PC-3 (cell line): ENCODE measurements around the gene KRT85. TPM values are rescaled to one million over a fixed set of nuclear protein-coding genes. Genes with fewer than 3 reads are reported as not detected.

Source experiments
- ATAC-seq: fragments of 200-7000 bp; cut with Tn5 transposase; 2 replicates; pipeline ENCODE4 v1.9.1; 2020; ENCODE audit warnings: mild to moderate bottlenecking, moderate library complexity
- BruUV-seq: library from RNA; stranded (reverse); fragments of 400-500 nt; replicated peaks from 2 replicates; lab custom pipeline; 2021; lab: Mats Ljungman, UMichigan
- CTCF ChIA-PET: fragments of 300-600 bp; sonication (Branson Sonifier 250); formaldehyde crosslinking; loops from one replicate; lab custom pipeline; 2022; ENCODE audit warnings: antibody characterized with exemption; lab: Charles Lee
- POLR2A ChIA-PET: fragments of 300-600 bp; sonication (Branson Sonifier 250); formaldehyde crosslinking; loops from one replicate; lab custom pipeline; 2022; ENCODE audit warnings: antibody characterized with exemption; ENCODE audit not compliant: unreplicated experiment; lab: Charles Lee
- DNase-seq: peaks from one replicate; pipeline ENCODE4 v3.0.0-alpha.2; 2015
- H2AFZ ChIP-seq: fragments of 300-600 bp; sonication (generic); 2 replicates; pipeline ENCODE4 v1.6.0; 2016; ENCODE audit warnings: antibody characterized with exemption, low read length
- H3F3A ChIP-seq: fragments of 300-600 bp; sonication (generic); one replicate; pipeline ENCODE4 v1.6.0; 2017; ENCODE audit warnings: antibody characterized with exemption, low read length, control low read depth, mild to moderate bottlenecking; ENCODE audit not compliant: unreplicated experiment
- H3K27ac ChIP-seq: fragments of 300-600 bp; sonication (generic); 2 replicates; pipeline ENCODE4 v1.5.1; 2016; ENCODE audit warnings: mild to moderate bottlenecking, low read length
- H3K27me3 ChIP-seq: fragments of 300-600 bp; sonication (generic); 2 replicates; pipeline ENCODE4 v1.6.1; 2016; ENCODE audit warnings: low read length, mixed read lengths
- H3K36me3 ChIP-seq: fragments of 300-600 bp; sonication (generic); 2 replicates; pipeline ENCODE4 v1.6.1; 2016; ENCODE audit warnings: low read depth, mixed run types, low read length, mixed read lengths
- H3K4me1 ChIP-seq: fragments of 300-600 bp; sonication (generic); 2 replicates; pipeline ENCODE4 v1.5.1; 2016; ENCODE audit warnings: low read length; ENCODE audit not compliant: insufficient read depth
- H3K4me2 ChIP-seq: fragments of 300-600 bp; sonication (generic); 2 replicates; pipeline ENCODE4 v1.6.0; 2016; ENCODE audit warnings: low read length
- H3K4me3 ChIP-seq: fragments of 300-600 bp; sonication (generic); 2 replicates; pipeline ENCODE4 v1.5.1; 2016; ENCODE audit warnings: mild to moderate bottlenecking, low read length, mixed read lengths
- H3K79me2 ChIP-seq: fragments of 300-600 bp; sonication (generic); 2 replicates; pipeline ENCODE4 v1.6.1; 2017; ENCODE audit warnings: low read length, mixed read lengths
- H3K9ac ChIP-seq: fragments of 300-600 bp; sonication (generic); 2 replicates; pipeline ENCODE4 v1.6.0; 2016; ENCODE audit warnings: mild to moderate bottlenecking, low read length
- H3K9me2 ChIP-seq: fragments of 300-600 bp; sonication (generic); replicated peaks from 2 replicates; pipeline ENCODE4 v1.6.1; 2016; ENCODE audit warnings: mixed run types, low read length, mixed read lengths
- H3K9me3 ChIP-seq: fragments of 300-600 bp; sonication (generic); 2 replicates; pipeline ENCODE4 v1.6.1; 2016; ENCODE audit warnings: low read length, mixed read lengths
- H4K20me1 ChIP-seq: fragments of 300-600 bp; sonication (generic); 2 replicates; pipeline ENCODE4 v1.6.1; 2016; ENCODE audit warnings: low read length, mixed read lengths
- EZH2 ChIP-seq: fragments of 300-600 bp; sonication (generic); IDR thresholded peaks from one replicate; pipeline ENCODE4 v1.6.1; 2017; ENCODE audit warnings: antibody characterized with exemption, mild to moderate bottlenecking, low read length; ENCODE audit not compliant: unreplicated experiment
- EZH2phosphoT487 ChIP-seq: fragments of 300-600 bp; sonication (generic); IDR thresholded peaks from 2 replicates; pipeline ENCODE4 v1.6.1; 2018; ENCODE audit warnings: mild to moderate bottlenecking, antibody characterized with exemption, low read length, borderline replicate concordance
- intact Hi-C: fragments of 100-400 bp; cut with micrococcal nuclease; formaldehyde crosslinking; loops from 2 replicates; pipeline ENCODE4 v1.9.0; 2023
- total RNA-seq: library from RNA; depleted of rRNA; stranded (reverse); fragments of >200 nt; gene quantifications from 2 replicates; pipeline ENCODE4 v1.2.3, GENCODE V29; 2014
- TF ChIP-seq, protein P1 (sequence below): fragments of 300-600 bp; sonication (generic); conservative IDR thresholded peaks from 2 replicates; pipeline ENCODE4 v1.5.1; 2017; ENCODE audit warnings: antibody characterized with exemption, low read depth, mild to moderate bottlenecking, low read length

KRT85 gene
- total RNA-seq, 1 experiment from 2014 or later = not detected

DNA sequence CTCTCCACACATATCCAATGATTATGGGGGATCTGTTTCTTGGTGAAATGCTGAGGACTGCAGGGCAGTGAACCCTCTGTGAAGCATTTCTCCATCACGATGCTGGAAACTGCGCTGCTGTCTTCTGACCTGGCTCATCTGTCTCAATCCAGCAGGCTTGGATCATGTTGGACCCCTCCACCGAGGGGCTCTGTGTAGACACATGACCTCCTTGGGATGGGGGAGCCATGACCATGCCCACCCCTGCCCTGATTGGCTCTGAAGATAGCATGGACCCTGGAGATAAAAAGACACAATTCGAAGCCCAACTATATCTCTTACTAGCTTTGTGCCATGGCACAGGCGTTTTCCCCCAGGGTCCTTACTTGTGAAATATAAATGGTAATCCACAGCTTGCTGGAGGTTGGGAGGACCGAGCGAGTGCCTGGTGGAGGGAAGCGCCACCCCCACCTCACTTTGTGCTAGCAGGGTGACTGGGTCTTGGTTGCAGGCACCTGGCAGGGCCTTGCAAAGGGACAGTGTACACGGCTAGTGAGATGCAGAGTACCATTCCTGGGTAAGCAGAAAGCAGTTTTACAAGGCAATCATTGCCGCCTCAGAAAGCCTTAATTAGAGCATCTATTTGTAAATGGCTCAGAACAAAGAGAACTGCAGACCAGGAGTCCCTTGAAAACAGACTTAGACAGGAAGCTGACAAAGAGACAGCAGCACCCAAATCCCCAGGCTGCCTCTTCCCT is 43.7 kb downstream of the KRT85 start:
- Histone ChIP-seq H3K4me3 (no peak overlapping the region), H3F3A (no peaks in the 10 kb centered on the region), H3K36me3 (no peaks in the 10 kb centered on the region), H2AFZ (no peak overlapping the region), H3K4me2 (no peak overlapping the region), H3K9ac (no peak overlapping the region), H3K4me1 (peaks cover 15% of the 10 kb centered on the region), H3K27me3 (no peaks in the 10 kb centered on the region), H3K79me2 (no peaks in the 10 kb centered on the region), H3K9me2 (no peaks in the 10 kb centered on the region), H3K27ac (no peak overlapping the region), H4K20me1 (no peaks in the 10 kb centered on the region), H3K9me3 (no peaks in the 10 kb centered on the region)
- CTCF ChIA-PET = no interaction called here
- TF ChIP-seq EZH2 (no peak), EZH2phosphoT487 (no peak)
- TF ChIP-seq, protein P1, sequence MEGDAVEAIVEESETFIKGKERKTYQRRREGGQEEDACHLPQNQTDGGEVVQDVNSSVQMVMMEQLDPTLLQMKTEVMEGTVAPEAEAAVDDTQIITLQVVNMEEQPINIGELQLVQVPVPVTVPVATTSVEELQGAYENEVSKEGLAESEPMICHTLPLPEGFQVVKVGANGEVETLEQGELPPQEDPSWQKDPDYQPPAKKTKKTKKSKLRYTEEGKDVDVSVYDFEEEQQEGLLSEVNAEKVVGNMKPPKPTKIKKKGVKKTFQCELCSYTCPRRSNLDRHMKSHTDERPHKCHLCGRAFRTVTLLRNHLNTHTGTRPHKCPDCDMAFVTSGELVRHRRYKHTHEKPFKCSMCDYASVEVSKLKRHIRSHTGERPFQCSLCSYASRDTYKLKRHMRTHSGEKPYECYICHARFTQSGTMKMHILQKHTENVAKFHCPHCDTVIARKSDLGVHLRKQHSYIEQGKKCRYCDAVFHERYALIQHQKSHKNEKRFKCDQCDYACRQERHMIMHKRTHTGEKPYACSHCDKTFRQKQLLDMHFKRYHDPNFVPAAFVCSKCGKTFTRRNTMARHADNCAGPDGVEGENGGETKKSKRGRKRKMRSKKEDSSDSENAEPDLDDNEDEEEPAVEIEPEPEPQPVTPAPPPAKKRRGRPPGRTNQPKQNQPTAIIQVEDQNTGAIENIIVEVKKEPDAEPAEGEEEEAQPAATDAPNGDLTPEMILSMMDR = no peak
- no TSS peak for BruUV-seq
- POLR2A ChIA-PET = no interaction called here
- ATAC-seq (no peak), DNase-seq (no peak)
- intact Hi-C loops = no loop called here

DNA sequence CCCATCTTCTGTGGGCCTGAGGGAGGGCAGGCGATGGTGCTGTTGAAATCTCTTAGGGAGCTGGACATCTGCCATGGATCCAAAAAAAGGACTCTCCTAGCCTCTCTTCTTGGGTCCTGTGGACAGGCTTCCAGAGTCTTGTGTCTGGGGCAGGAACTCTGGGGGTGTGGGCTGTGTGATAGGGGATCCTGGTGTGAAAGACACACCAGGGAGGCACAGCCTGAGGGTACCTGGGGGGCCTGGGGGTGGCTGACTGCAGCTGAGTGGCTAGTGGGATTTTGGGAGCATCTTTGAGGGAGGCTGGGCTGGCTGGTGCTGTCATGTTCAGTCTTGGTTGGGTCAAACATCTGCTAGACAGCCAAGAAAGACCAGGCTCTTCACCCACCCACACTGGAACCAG is 44.3 kb downstream of the KRT85 start:
- Histone ChIP-seq H3K9me2 (no peaks in the 10 kb centered on the region), H3K4me3 (no peak overlapping the region), H3K9ac (no peak overlapping the region), H3K27ac (no peak overlapping the region), H3K36me3 (no peaks in the 10 kb centered on the region), H2AFZ (no peak overlapping the region), H3K4me2 (no peak overlapping the region), H4K20me1 (no peaks in the 10 kb centered on the region), H3K79me2 (no peaks in the 10 kb centered on the region), H3K27me3 (no peaks in the 10 kb centered on the region), H3K9me3 (no peaks in the 10 kb centered on the region), H3F3A (no peaks in the 10 kb centered on the region), H3K4me1 (peaks cover 11% of the 10 kb centered on the region)
- DNase-seq (no peak), ATAC-seq (no peak)
- CTCF ChIA-PET = no interaction called here
- TF ChIP-seq EZH2phosphoT487 (no peak), EZH2 (no peak)
- TF ChIP-seq, protein P1 = no peak
- intact Hi-C loops = no loop called here
- no TSS peak for BruUV-seq
- POLR2A ChIA-PET = no interaction called here

DNA sequence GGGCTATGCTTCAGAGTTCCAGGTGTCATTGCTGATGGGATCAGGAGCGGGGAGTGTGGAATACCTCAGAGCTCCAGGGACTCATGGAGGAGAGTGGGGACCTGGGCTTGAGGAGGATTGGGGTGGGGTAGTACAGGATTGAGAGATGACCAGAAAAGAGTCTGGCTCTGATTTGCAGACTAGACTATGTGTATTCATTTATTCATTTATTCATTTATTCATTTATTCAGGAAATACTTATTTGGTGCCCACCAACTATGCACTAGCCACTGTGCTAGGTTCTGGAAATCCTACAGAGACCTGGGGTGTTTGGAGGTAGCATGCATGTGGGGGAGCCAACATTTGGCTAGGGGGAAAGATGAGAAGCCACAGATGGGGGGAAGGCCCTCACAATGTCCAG is 45.2 kb downstream of the KRT85 start:
- Histone ChIP-seq H3K9me2 (no peaks in the 10 kb centered on the region), H2AFZ (no peak overlapping the region), H3K4me1 (peaks cover 3% of the 10 kb centered on the region; the same call in 1 of the 2 replicates), H3K27me3 (no peaks in the 10 kb centered on the region), H3K36me3 (no peaks in the 10 kb centered on the region), H3K9me3 (no peaks in the 10 kb centered on the region), H3K4me3 (no peak overlapping the region), H3K27ac (no peak overlapping the region), H4K20me1 (no peaks in the 10 kb centered on the region), H3K9ac (no peak overlapping the region), H3K79me2 (no peaks in the 10 kb centered on the region), H3F3A (no peaks in the 10 kb centered on the region), H3K4me2 (no peak overlapping the region)
- CTCF ChIA-PET = no interaction called here
- DNase-seq (no peak), ATAC-seq (no peak)
- BruUV-seq = no TSS peak
- intact Hi-C loops = no loop called here
- POLR2A ChIA-PET = interaction anchor here (0.6 kb wide), 2 partner anchors 37 to 1543 kb away, joined by 3 to 4 read pairs; no protein-coding TSS in a partner anchor
- TF ChIP-seq, protein P1 = no peak
- TF ChIP-seq EZH2phosphoT487 (no peak), EZH2 (no peak)
